IPS-18a (cell line): ENCODE data around the gene CFAP61.

Experiments used
- H3K27ac ChIP-seq: one replicate; pipeline ENCODE4 v1.5.1; 2013; ENCODE audit warnings: low read length
- H3K27me3 ChIP-seq: one replicate; pipeline ENCODE4 v1.6.1; 2013; ENCODE audit warnings: mild to moderate bottlenecking, low read length; ENCODE audit not compliant: control insufficient read depth, insufficient read depth
- H3K36me3 ChIP-seq: one replicate; pipeline ENCODE4 v1.6.1; 2013; ENCODE audit warnings: low read depth, low read length; ENCODE audit not compliant: control insufficient read depth
- H3K4me1 ChIP-seq: one replicate; pipeline ENCODE4 v1.6.1; 2013; ENCODE audit warnings: low read depth, low read length; ENCODE audit not compliant: control insufficient read depth
- H3K4me3 ChIP-seq: one replicate; pipeline ENCODE4 v1.5.1; 2013; ENCODE audit warnings: low read length
- H3K9ac ChIP-seq: one replicate; pipeline ENCODE4 v1.6.1; 2013; ENCODE audit warnings: mild to moderate bottlenecking, low read length, moderate library complexity
- H3K9me3 ChIP-seq: one replicate; pipeline ENCODE4 v1.6.1; 2013; ENCODE audit warnings: low read depth, low read length; ENCODE audit not compliant: control insufficient read depth

The CFAP61 gene

DNA sequence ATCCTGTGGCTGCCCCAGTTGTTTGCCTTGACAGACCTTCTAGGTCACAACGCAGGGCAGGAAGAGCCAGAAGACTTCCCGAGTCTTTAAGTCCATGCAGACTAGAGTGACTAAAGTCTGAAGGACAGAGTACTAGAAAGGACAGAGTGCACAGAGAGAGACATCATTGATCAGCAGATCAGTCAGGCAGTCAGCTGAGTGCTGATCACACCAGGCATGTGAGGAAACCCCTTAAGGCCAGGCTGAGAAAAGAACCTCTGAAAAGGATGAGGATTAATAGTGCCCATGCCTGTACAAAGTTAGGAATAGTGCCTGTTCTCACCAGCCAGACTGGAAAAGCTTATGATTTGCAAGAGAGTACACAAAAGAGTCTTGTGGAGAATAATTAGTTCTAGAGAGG lies 91.3 kb downstream of the CFAP61 start:
- Histone ChIP-seq H3K36me3 (no peaks in the 10 kb centered on the region), H3K9ac (no peak overlapping the region), H3K4me1 (no peaks in the 10 kb centered on the region), H3K9me3 (no peaks in the 10 kb centered on the region), H3K27me3 (no peaks in the 10 kb centered on the region), H3K27ac (no peak overlapping the region), H3K4me3 (no peak overlapping the region)

- Histone ChIP-seq H3K9me3 (no peaks in the 10 kb centered on the region), H3K27me3 (no peaks in the 10 kb centered on the region), H3K4me3 (no peak overlapping the region), H3K4me1 (no peaks in the 10 kb centered on the region), H3K27ac (no peak overlapping the region), H3K9ac (no peak overlapping the region), H3K36me3 (no peaks in the 10 kb centered on the region)
Observed at GRCh38 chr20:20148779-20149178, 96.4 kb downstream of the CFAP61 start.

DNA sequence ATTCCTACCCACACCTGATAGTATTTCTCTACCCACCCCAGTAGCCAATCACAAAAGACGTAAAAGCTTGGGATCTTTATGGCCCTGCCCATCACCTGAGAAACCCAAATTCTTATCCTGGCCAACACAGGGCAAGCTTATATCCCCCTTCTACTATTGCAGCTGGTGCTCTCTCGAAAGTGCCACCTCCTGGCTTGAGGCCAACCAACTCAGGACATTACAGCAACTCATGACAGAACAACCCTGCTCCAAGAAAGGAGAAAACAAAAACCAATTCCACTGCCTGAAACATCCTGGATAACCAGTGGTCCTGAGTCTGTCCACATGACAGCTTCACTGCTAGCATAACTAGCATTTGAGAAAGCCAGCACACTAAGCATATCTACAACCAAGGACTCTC lies 97.9 kb downstream of the CFAP61 start:
- H3K9me3 ChIP-seq = no peaks in the 10 kb centered on the region
- H3K4me3 ChIP-seq = no peak overlapping the region
- no peaks in the 10 kb centered on the region for H3K4me1 ChIP-seq
- no peaks in the 10 kb centered on the region for H3K27me3 ChIP-seq
- no peak overlapping the region for H3K27ac ChIP-seq
- no peak overlapping the region for H3K9ac ChIP-seq
- H3K36me3 ChIP-seq = no peaks in the 10 kb centered on the region

GRCh38 chr20:20160520-20160919 lies 108.2 kb downstream of the CFAP61 start:
- Histone ChIP-seq H3K27ac (no peak overlapping the region), H3K27me3 (no peaks in the 10 kb centered on the region), H3K4me3 (no peak overlapping the region), H3K36me3 (no peaks in the 10 kb centered on the region), H3K4me1 (no peaks in the 10 kb centered on the region), H3K9ac (no peak overlapping the region), H3K9me3 (no peaks in the 10 kb centered on the region)

- H3K9ac ChIP-seq = no peak overlapping the region
- H3K4me3 ChIP-seq = no peak overlapping the region
- no peaks in the 10 kb centered on the region for H3K9me3 ChIP-seq
- H3K27me3 ChIP-seq = no peaks in the 10 kb centered on the region
- no peak overlapping the region for H3K27ac ChIP-seq
- H3K4me1 ChIP-seq = no peaks in the 10 kb centered on the region
- H3K36me3 ChIP-seq = no peaks in the 10 kb centered on the region
Observed at GRCh38 chr20:20161611-20162010, 109.3 kb downstream of the CFAP61 start.

DNA sequence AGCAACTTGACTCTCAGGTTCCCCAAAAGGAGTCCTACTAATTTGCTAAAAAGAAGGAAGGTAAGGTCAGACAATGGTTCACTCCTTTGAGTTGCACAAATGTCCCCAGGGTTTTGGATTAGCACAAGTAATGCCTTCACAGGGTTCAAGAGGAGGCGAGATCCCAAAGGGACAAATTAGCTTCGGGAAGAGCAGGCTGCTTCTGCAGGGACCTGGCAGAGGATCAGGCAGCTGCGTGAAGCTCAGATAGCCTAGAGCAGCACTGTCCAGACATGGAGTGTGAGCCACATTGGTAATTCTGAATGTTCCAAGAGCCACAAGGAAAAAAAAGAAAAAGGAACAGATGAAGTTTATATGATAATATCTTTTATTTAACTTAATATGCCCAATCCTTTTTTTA lies 115.4 kb downstream of the CFAP61 start:
- H3K9me3 ChIP-seq = no peaks in the 10 kb centered on the region

GRCh38 chr20:20173254-20173653 lies 120.9 kb downstream of the CFAP61 start:
- Histone ChIP-seq H3K4me1 (no peaks in the 10 kb centered on the region), H3K36me3 (no peaks in the 10 kb centered on the region), H3K27me3 (no peaks in the 10 kb centered on the region), H3K9ac (no peak overlapping the region), H3K27ac (no peak overlapping the region), H3K4me3 (no peak overlapping the region), H3K9me3 (no peaks in the 10 kb centered on the region)

More for the DNA sequence above, 115.4 kb downstream of the CFAP61 start:
- H3K9ac ChIP-seq = no peak overlapping the region
- H3K36me3 ChIP-seq = no peaks in the 10 kb centered on the region
- no peaks in the 10 kb centered on the region for H3K27me3 ChIP-seq
- no peaks in the 10 kb centered on the region for H3K4me1 ChIP-seq
- H3K4me3 ChIP-seq = no peak overlapping the region
- no peak overlapping the region for H3K27ac ChIP-seq

DNA sequence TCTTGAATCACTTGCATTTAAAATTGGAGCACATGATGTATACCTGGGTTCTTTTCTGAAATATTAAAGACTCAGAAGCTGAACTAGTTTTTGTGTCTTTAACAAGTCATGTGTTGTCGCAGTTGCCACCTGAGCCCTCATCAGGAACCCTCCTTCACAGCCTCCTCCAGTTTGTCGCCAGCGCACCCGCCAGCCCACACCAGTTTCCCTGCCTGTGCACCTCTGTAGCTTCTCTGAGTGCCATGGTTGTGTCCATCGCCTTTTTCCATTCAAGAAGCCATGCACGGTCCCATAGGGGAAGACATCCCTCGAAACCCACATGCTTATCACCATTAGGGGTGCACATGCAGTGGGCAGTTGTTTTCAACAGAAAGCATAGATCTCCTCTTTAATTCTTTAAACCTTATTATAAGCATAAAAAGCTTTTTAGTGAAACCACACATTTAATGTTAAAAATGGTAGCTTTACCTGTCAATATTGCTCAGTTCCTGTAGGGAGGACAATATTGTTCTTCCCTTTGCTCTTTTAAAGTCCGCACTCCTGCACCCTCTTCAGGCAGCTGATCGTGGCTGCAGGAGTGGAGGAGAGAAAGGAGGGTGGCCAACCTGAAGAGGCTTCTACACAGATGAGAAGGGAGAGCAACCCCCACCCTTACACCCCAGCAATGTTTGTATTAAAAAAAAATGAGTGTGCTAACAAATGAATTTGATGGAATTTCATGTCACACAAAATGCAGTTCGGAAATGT lies 121.9 kb downstream of the CFAP61 start:
- no peaks in the 10 kb centered on the region for H3K9me3 ChIP-seq
- no peak overlapping the region for H3K27ac ChIP-seq
- H3K27me3 ChIP-seq = no peaks in the 10 kb centered on the region
- no peaks in the 10 kb centered on the region for H3K36me3 ChIP-seq
- no peak overlapping the region for H3K9ac ChIP-seq
- H3K4me3 ChIP-seq = no peak overlapping the region
- no peaks in the 10 kb centered on the region for H3K4me1 ChIP-seq

DNA sequence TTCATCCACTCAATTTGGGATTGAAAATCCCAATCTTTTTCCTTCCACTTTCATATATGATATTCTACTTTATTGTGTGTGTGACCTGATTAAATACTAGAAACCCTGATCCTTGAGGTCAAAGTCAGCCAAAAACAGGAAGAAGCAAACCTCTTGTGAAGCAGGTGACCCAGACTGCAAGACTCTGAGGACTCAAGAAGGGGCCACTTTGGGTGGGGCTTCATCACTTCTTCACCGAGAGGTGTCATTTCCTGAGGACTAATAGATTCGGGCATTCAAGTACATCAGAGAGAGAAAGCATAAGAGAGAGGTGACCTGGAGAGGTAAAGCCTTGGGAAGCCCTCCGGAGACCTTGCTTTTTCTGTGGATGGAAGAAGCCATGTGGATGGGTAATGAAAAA lies 129.0 kb downstream of the CFAP61 start:
- Histone ChIP-seq H3K9me3 (no peaks in the 10 kb centered on the region), H3K27me3 (no peaks in the 10 kb centered on the region), H3K27ac (no peak overlapping the region), H3K4me1 (no peaks in the 10 kb centered on the region), H3K36me3 (no peaks in the 10 kb centered on the region), H3K9ac (no peak overlapping the region), H3K4me3 (no peak overlapping the region)

DNA sequence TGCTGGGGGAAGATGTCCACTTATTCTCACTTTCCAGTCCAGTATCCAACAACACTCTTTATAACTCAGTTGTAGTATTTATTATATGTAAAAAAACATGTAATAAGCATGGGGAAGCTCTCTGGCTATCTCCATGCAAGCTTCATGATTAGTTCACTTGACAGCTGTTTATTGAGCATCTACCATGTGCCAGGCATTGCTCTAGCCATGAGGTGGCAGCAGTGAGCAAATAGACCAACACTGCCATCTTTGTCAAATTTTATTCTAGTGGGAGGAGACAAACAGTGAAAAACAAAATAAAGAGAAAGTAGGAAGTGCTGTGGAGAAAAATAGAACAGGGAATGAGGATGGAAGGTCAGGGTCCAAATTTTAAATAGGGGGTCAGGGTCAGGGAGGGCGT lies 131.8 kb downstream of the CFAP61 start:
- Histone ChIP-seq H3K27ac (no peak overlapping the region), H3K9me3 (no peaks in the 10 kb centered on the region), H3K27me3 (no peaks in the 10 kb centered on the region)

GRCh38 chr20:20184706-20185105 lies 132.4 kb downstream of the CFAP61 start:
- Histone ChIP-seq H3K9ac (no peak overlapping the region), H3K4me3 (no peak overlapping the region), H3K27me3 (no peaks in the 10 kb centered on the region), H3K27ac (no peak overlapping the region), H3K9me3 (no peaks in the 10 kb centered on the region), H3K36me3 (no peaks in the 10 kb centered on the region), H3K4me1 (no peaks in the 10 kb centered on the region)

More for the DNA sequence above, 131.8 kb downstream of the CFAP61 start:
- no peak overlapping the region for H3K4me3 ChIP-seq
- H3K4me1 ChIP-seq = no peaks in the 10 kb centered on the region
- no peak overlapping the region for H3K9ac ChIP-seq
- H3K36me3 ChIP-seq = no peaks in the 10 kb centered on the region

DNA sequence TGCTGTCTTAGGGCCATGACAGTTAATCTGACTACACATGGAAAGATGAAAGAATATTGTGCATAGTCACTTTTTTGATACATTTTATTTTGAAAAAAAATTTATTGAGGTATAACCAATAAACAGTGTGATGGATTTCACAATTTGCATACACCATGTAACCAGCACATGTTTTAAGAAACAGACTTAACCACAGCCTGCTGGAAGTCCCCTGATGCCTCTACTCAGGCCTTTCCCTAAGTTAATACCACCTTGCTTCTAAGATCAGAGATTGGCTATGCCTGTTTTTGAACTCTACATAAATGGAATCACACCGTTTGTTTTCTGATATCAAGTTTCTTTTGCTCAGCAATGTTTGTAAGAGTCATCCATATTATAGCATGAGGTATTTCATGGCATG lies 136.3 kb downstream of the CFAP61 start:
- H3K9me3 ChIP-seq = no peaks in the 10 kb centered on the region
- H3K4me1 ChIP-seq = no peaks in the 10 kb centered on the region
- H3K4me3 ChIP-seq = no peak overlapping the region
- no peak overlapping the region for H3K27ac ChIP-seq
- H3K27me3 ChIP-seq = no peaks in the 10 kb centered on the region
- no peaks in the 10 kb centered on the region for H3K36me3 ChIP-seq
- no peak overlapping the region for H3K9ac ChIP-seq
